Psoas muscle (tissue), 8 donors: ENCODE measurements around the gene EDEM3. TPM values are rescaled to one million over a fixed set of nuclear protein-coding genes. Genes with fewer than 3 reads are reported as not detected.

Experiments used
- ATAC-seq, 4 donors: fragments of 200-7000 bp; cut with Tn5 transposase; one replicate each; pipeline ENCODE4 v1.9.1; 2020; ENCODE audit warnings: moderate library complexity in 3 of 4, mild to moderate bottlenecking in 2 of 4
- DNase-seq, 2 donors: peaks; one replicate each; pipeline ENCODE4 v3.0.0-alpha.2; 2020
- H3K27ac ChIP-seq: fragments of 200-600 bp; one replicate; pipeline ENCODE4 v1.8.0; 2022
- H3K27me3 ChIP-seq, 3 donors: fragments of 200-600 bp in 1 of 3; one replicate each; pipeline versions ENCODE4 v1.6.1 to v1.8.0; 2013 to 2022; ENCODE audit warnings: low read length in 2 of 3, mild to moderate bottlenecking in 2 of 3, moderate library complexity in 1 of 3; ENCODE audit not compliant: insufficient read depth in 3 of 3
- H3K36me3 ChIP-seq, 2 donors: fragments of 200-600 bp in 1 of 2; one replicate each; pipeline versions ENCODE4 v1.6.1 to v1.8.0; 2013 to 2022; ENCODE audit warnings: low read depth in 1 of 2, mild to moderate bottlenecking in 1 of 2, moderate library complexity in 1 of 2; ENCODE audit not compliant: insufficient read depth in 1 of 2
- H3K4me1 ChIP-seq: fragments of 200-600 bp; one replicate; pipeline ENCODE4 v1.8.0; 2022
- H3K4me3 ChIP-seq: fragments of 200-600 bp; one replicate; pipeline ENCODE4 v1.8.0; 2022; ENCODE audit warnings: mild to moderate bottlenecking
- H3K9me3 ChIP-seq: fragments of 200-600 bp; one replicate; pipeline ENCODE4 v1.8.0; 2022
- CTCF ChIP-seq: fragments of 200-600 bp; IDR thresholded peaks from one replicate; pipeline ENCODE4 v1.8.0; 2022; ENCODE audit warnings: antibody characterized with exemption
- WGBS, 3 donors: extraction: QIAGEN DNeasy Blood & Tissue Kit; methylation state at CpG; one replicate each; pipeline versions ENCODE4 v1.1.6 to v1.1.7; 2013; 5-methylcytosine and 5-hydroxymethylcytosine counted together
- intact Hi-C, 2 donors: fragments of 100-400 bp; cut with DNase I; formaldehyde crosslinking; loops; one replicate each; pipeline versions ENCODE4 v1.11.0 to v1.14.2; 2022
- polyA plus RNA-seq, 3 donors: library from polyadenylated mRNA; stranded (reverse); fragments of 200-250 nt; gene quantifications; one replicate each; pipeline ENCODE4 v1.2.3, GENCODE V29; 2013
- total RNA-seq, 4 donors: library from RNA; stranded (reverse); fragmentation: NEBNext Ultra II Directional in 2 of 4; extraction: Animal tissue kit (Norgen Biotek cat#: 25700) in 2 of 4; gene quantifications; one replicate each; pipeline versions ENCODE4 v1.2.1 to v1.2.4, GENCODE V29; 2021 to 2023
- donor health status: healthy with polysubstance abuse.
- donor health status: DM: no; HTN: no; CAD: no; lungs with moderate emphysema.
- donor health status: Bipolar disorder and iron deficiency.
- donor health status: healthy.
- donor health status: DM: yes; HTN: yes; CAD: no.
- donor health status: DM: no; HTN: no; CAD: no.
- donor health status: DM: no; HTN: no; CAD: no.
- donor health status: DM: yes; HTN: yes; CAD: no.

EDEM3 gene
- total and polyA plus RNA-seq, 7 donors = 13.0 to 36.4 (median 24.6) TPM

- Histone ChIP-seq H3K36me3 (no peaks in the 10 kb centered on the region), H3K4me3 (no peak overlapping the region), H3K27me3 (no peaks in the 10 kb centered on the region), H3K9me3 (no peaks in the 10 kb centered on the region), H3K4me1 (peaks cover 6% of the 10 kb centered on the region), H3K27ac (no peak overlapping the region)
- no peak for DNase-seq
- intact Hi-C loops = no loop called here
- TF ChIP-seq CTCF = no peak
- WGBS, 3 donors = 90 to 98% (median 97%) methylated on average over 2 of the region's 2 CpGs
- no peak for ATAC-seq
These were observed 96.6 kb downstream of the EDEM3 start for GRCh38 chr1:184658055-184658454.

GRCh38 chr1:184656221-184656620, 98.4 kb downstream of the EDEM3 start:
- Histone ChIP-seq H3K4me1 (peaks cover 6% of the 10 kb centered on the region), H3K9me3 (no peaks in the 10 kb centered on the region), H3K36me3 (no peaks in the 10 kb centered on the region), H3K4me3 (no peak overlapping the region), H3K27ac (no peak overlapping the region), H3K27me3 (no peaks in the 10 kb centered on the region)
- no peak for ATAC-seq
- WGBS, 3 donors = 87 to 94% (median 94%) methylated on average over 2 of the region's 2 CpGs
- intact Hi-C loops = no loop called here
- TF ChIP-seq CTCF = no peak
- DNase-seq = no peak

- Histone ChIP-seq H3K36me3 (no peaks in the 10 kb centered on the region), H3K4me3 (no peak overlapping the region), H3K27ac (no peak overlapping the region), H3K4me1 (peaks cover 6% of the 10 kb centered on the region), H3K9me3 (no peaks in the 10 kb centered on the region), H3K27me3 (no peaks in the 10 kb centered on the region)
- no peak for TF ChIP-seq CTCF
- intact Hi-C loops = no loop called here
- DNase-seq = no peak
- no peak for ATAC-seq
These were observed 99.5 kb downstream of the EDEM3 start for GRCh38 chr1:184655185-184655584.

GRCh38 chr1:184650177-184650866, 104.3 kb downstream of the EDEM3 start:
- H3K9me3 ChIP-seq = no peaks in the 10 kb centered on the region
- TF ChIP-seq CTCF = no peak
- intact Hi-C loops = no loop called here
- H3K4me1 ChIP-seq = peaks cover 8% of the 10 kb centered on the region
- ATAC-seq = no peak
- WGBS, 3 donors = 58 to 75% (median 62%) methylated on average over 5 of the region's 5 CpGs
- no peak overlapping the region for H3K27ac ChIP-seq
- no peak overlapping the region for H3K4me3 ChIP-seq
- H3K36me3 ChIP-seq = no peaks in the 10 kb centered on the region
- no peaks in the 10 kb centered on the region for H3K27me3 ChIP-seq
- DNase-seq = no peak

GRCh38 chr1:184649451-184649888, 105.2 kb downstream of the EDEM3 start:
- H3K36me3 ChIP-seq = no peaks in the 10 kb centered on the region
- peak overlapping the region; percentile 30 for H3K27ac ChIP-seq
- H3K9me3 ChIP-seq = no peaks in the 10 kb centered on the region
- ATAC-seq = peak; percentile 74 to 94 (median 88)
- 42 to 67% (median 50%) methylated on average over 7 of the region's 7 CpGs for WGBS, 3 donors
- intact Hi-C loops = no loop called here
- no peak for TF ChIP-seq CTCF
- H3K4me1 ChIP-seq = peaks cover 8% of the 10 kb centered on the region
- H3K27me3 ChIP-seq = no peaks in the 10 kb centered on the region
- DNase-seq = no peak
- no peak overlapping the region for H3K4me3 ChIP-seq
